HEK293 (cell line): Measurements from ENCODE around the gene NOVA1.

Experiments
- CTCF ChIP-seq: fragments of 450-650 bp; formaldehyde crosslinking; IDR thresholded peaks from 2 replicates; pipeline ENCODE4 v1.5.1; 2016; ENCODE audit warnings: missing biosample characterization, missing genetic modification characterization
- SALL2 ChIP-seq: fragments of 450-650 bp; formaldehyde crosslinking; IDR thresholded peaks from 2 replicates; pipeline ENCODE4 v1.5.0; 2017; ENCODE audit warnings: missing biosample characterization, mild to moderate bottlenecking, missing genetic modification characterization, borderline replicate concordance
- TCF7L2 ChIP-seq: IDR thresholded peaks from 2 replicates; pipeline ENCODE4 v1.6.1; 2011; ENCODE audit warnings: low read depth, mild to moderate bottlenecking, inconsistent platforms, low read length, moderate library complexity, borderline replicate concordance
- ZNF24 ChIP-seq: fragments of 450-650 bp; formaldehyde crosslinking; IDR thresholded peaks from 2 replicates; pipeline ENCODE4 v1.5.1; 2016; ENCODE audit warnings: missing biosample characterization, missing genetic modification characterization
- ZNF768 ChIP-seq: fragments of 450-650 bp; formaldehyde crosslinking; IDR thresholded peaks from 2 replicates; pipeline ENCODE4 v1.5.1; 2018; ENCODE audit warnings: missing biosample characterization, mild to moderate bottlenecking, missing genetic modification characterization

GRCh38 chr14:26444822-26445221 is 153.0 kb downstream of the NOVA1 start:
- TF ChIP-seq TCF7L2 (no peak), CTCF (no peak), ZNF24 (no peak), ZNF768 (tag by site-specific recombination) (no peak), SALL2 (tag by site-specific recombination) (no peak)
